ENCODE data around the gene OCA2.

Gene OCA2

GRCh38 chr15:27872355-27872754 is 226.8 kb downstream of the OCA2 start:
- no peak for TF ChIP-seq CTCF (IDR thresholded peaks at IDR 0.05; ENCODE audit: low read depth, low read length, missing control alignments)

GRCh38 chr15:27871902-27872260 is 227.2 kb downstream of the OCA2 start:
- no peak for TF ChIP-seq CTCF (IDR thresholded peaks at IDR 0.05; ENCODE audit: low read depth, low read length, missing control alignments)
- H3K4me3 ChIP-seq (replicated peaks; ENCODE audit: low read depth, low read length): no peak overlapping the region
- no peak for DNase-seq (ENCODE audit: extremely low read depth, low read depth)

More at GRCh38 chr15:27872355-27872754, 226.8 kb downstream of the OCA2 start:
- DNase-seq (ENCODE audit: extremely low read depth, low read depth): no peak
- H3K4me3 ChIP-seq (replicated peaks; ENCODE audit: low read depth, low read length): no peak overlapping the region

GRCh38 chr15:27871078-27871901 is 227.8 kb downstream of the OCA2 start:
- DNase-seq (ENCODE audit: extremely low read depth, low read depth): no peak
- no peak overlapping the region for H3K4me3 ChIP-seq (replicated peaks; ENCODE audit: low read depth, low read length)
- TF ChIP-seq CTCF (IDR thresholded peaks at IDR 0.05; ENCODE audit: low read depth, low read length, missing control alignments): no peak

GRCh38 chr15:27870320-27870719 is 228.8 kb downstream of the OCA2 start:
- H3K4me3 ChIP-seq (replicated peaks; ENCODE audit: low read depth, low read length): no peak overlapping the region
- TF ChIP-seq CTCF (IDR thresholded peaks at IDR 0.05; ENCODE audit: low read depth, low read length, missing control alignments): no peak
- no peak for DNase-seq (ENCODE audit: extremely low read depth, low read depth)

GRCh38 chr15:27869697-27870281 is 229.3 kb downstream of the OCA2 start:
- no peak for TF ChIP-seq CTCF (IDR thresholded peaks at IDR 0.05; ENCODE audit: low read depth, low read length, missing control alignments)
- DNase-seq (ENCODE audit: extremely low read depth, low read depth): no peak
- no peak overlapping the region for H3K4me3 ChIP-seq (replicated peaks; ENCODE audit: low read depth, low read length)

GRCh38 chr15:27868828-27869404 is 230.2 kb downstream of the OCA2 start:
- H3K4me3 ChIP-seq (replicated peaks; ENCODE audit: low read depth, low read length): no peak overlapping the region
- no peak for DNase-seq (ENCODE audit: extremely low read depth, low read depth)
- TF ChIP-seq CTCF (IDR thresholded peaks at IDR 0.05; ENCODE audit: low read depth, low read length, missing control alignments): no peak

Data from HFF-Myc (cell line).